Gastrocnemius medialis (tissue), 4 donors: ENCODE data around the gene SIRT5.

Experiments
- POLR2A ChIP-seq, 2 donors: fragments of 450-650 bp; IDR thresholded peaks; one replicate each; pipeline ENCODE4 v1.6.1; 2017; ENCODE audit warnings: antibody characterized with exemption in 2 of 2, mild to moderate bottlenecking in 2 of 2, moderate library complexity in 2 of 2
- TF ChIP-seq, protein P1 (sequence below), 5 experiments: fragments of 450-650 bp in 3 of 5; fragments of 200-600 bp in 2 of 5; sonication (generic) in 2 of 5; IDR thresholded peaks in 4 of 5; conservative IDR thresholded peaks in 1 of 5; 1 replicate in 4 of 5; 2 replicates in 1 of 5; pipeline ENCODE4 v1.5.1; 2016 to 2019; ENCODE audit warnings: antibody characterized with exemption in 5 of 5, mild to moderate bottlenecking in 3 of 5, moderate library complexity in 3 of 5

DNA sequence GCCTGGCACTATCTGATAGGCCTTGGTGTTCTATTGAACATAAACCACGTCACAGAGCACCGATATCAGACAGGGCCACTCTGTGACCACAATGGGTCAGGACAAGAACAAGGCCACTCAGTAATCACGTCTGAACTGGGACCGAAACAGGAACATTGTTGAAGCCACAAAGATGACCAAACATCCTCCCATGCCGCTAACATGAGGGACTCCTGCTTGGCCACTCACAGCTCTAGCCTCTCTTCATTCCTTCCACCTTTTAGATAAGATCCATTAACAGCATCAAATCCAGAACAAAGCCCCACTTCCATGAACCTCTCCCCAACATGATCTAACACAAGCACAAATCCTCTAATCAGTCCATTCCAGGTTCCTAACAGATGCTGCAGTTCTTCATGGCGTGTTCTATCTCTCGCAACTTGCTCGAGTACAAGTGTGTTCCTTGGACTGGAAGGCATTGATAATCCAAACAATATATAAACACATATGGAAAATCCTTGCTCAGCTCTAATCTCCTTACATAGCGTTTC is 7.4 kb downstream of the SIRT5 start:
- TF ChIP-seq, protein P1, sequence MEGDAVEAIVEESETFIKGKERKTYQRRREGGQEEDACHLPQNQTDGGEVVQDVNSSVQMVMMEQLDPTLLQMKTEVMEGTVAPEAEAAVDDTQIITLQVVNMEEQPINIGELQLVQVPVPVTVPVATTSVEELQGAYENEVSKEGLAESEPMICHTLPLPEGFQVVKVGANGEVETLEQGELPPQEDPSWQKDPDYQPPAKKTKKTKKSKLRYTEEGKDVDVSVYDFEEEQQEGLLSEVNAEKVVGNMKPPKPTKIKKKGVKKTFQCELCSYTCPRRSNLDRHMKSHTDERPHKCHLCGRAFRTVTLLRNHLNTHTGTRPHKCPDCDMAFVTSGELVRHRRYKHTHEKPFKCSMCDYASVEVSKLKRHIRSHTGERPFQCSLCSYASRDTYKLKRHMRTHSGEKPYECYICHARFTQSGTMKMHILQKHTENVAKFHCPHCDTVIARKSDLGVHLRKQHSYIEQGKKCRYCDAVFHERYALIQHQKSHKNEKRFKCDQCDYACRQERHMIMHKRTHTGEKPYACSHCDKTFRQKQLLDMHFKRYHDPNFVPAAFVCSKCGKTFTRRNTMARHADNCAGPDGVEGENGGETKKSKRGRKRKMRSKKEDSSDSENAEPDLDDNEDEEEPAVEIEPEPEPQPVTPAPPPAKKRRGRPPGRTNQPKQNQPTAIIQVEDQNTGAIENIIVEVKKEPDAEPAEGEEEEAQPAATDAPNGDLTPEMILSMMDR (IDR thresholded peaks at IDR 0.05 in 4 of 5, conservative IDR thresholded peaks at IDR 0.05 in 1 of 5): no peak
- no peak for TF ChIP-seq POLR2A (IDR thresholded peaks at IDR 0.05)
